GM12878 (cell line): ENCODE results near the gene DNAH17. TPM values are rescaled to one million over a fixed set of nuclear protein-coding genes. Genes with fewer than 3 reads are reported as not detected.

ENCODE experiments used
- ATAC-seq: fragments of 200-7000 bp; cut with Tn5 transposase; 3 replicates; pipeline ENCODE4 v1.9.1; 2020; ENCODE audit warnings: mild to moderate bottlenecking, moderate library complexity
- BruUV-seq: library from RNA; stranded (reverse); fragments of 400-500 nt; replicated peaks from 2 replicates; lab custom pipeline; 2021; lab: Mats Ljungman, UMichigan
- CTCF ChIA-PET: fragments of 300-600 bp; sonication (Branson Sonifier 250); formaldehyde crosslinking; extraction: SDS; loops from one replicate; lab custom pipeline; 2021; ENCODE audit warnings: inconsistent platforms; lab: Yijun Ruan, JAX
- POLR2A ChIA-PET: fragments of 350-600 bp; formaldehyde crosslinking; extraction: SDS; loops from one replicate; lab custom pipeline; 2021; ENCODE audit warnings: inconsistent platforms; lab: Charles Lee
- RAD21 ChIA-PET: fragments of 300-600 bp; sonication (Branson Sonifier 250); formaldehyde crosslinking; loops from one replicate; lab custom pipeline; 2023; ENCODE audit warnings: antibody characterized with exemption; ENCODE audit not compliant: unreplicated experiment; lab: Charles Lee
- SMC1A ChIA-PET: fragments of 300-600 bp; sonication (Branson Sonifier 250); formaldehyde crosslinking; loops from one replicate; lab custom pipeline; 2023; ENCODE audit not compliant: unreplicated experiment, uncharacterized antibody; lab: Charles Lee
- DNase-seq: peaks from one replicate; pipeline ENCODE4 v3.0.0-alpha.2; 2011; ENCODE audit warnings: low read depth, low spot score
- FAIRE-seq: peaks from 3 replicates; lab custom pipeline; 2011; peaks lifted over from hg19 to GRCh38; lab: Jason Lieb, UNC
- H2AFZ ChIP-seq: 2 replicates; pipeline ENCODE4 v1.6.0; 2011; ENCODE audit warnings: low read depth, low read length, control low read depth; ENCODE audit not compliant: control insufficient read depth
- H3K27ac ChIP-seq: 2 replicates; pipeline ENCODE4 v1.5.1; 2011; ENCODE audit warnings: control low read depth; ENCODE audit not compliant: control insufficient read depth, insufficient read depth
- H3K27me3 ChIP-seq, 2 experiments: replicated peaks in 1 of 2; 2 replicates each; pipeline versions ENCODE4 v1.6.0 to v1.6.1; 2011; ENCODE audit warnings: low read length in 1 of 2; ENCODE audit not compliant: control insufficient read depth in 2 of 2, insufficient read depth in 2 of 2
- H3K36me3 ChIP-seq, 2 experiments: 2 replicates each; pipeline ENCODE4 v1.5.1; 2011; ENCODE audit warnings: low read length in 1 of 2; ENCODE audit not compliant: control insufficient read depth in 2 of 2, insufficient read depth in 2 of 2
- H3K4me1 ChIP-seq: 2 replicates; pipeline ENCODE4 v1.6.1; 2011; ENCODE audit warnings: mild to moderate bottlenecking, low read length, moderate library complexity, mixed read lengths; ENCODE audit not compliant: control insufficient read depth, insufficient read depth
- H3K4me2 ChIP-seq: 2 replicates; pipeline ENCODE4 v1.6.0; 2011; ENCODE audit warnings: control low read depth; ENCODE audit not compliant: control insufficient read depth, insufficient read depth
- H3K4me3 ChIP-seq: fragments of 200-600 bp; sonication (generic); 2 replicates; pipeline ENCODE4 v1.5.1; 2016
- H3K79me2 ChIP-seq: 2 replicates; pipeline ENCODE4 v1.6.0; 2011; ENCODE audit warnings: low read length; ENCODE audit not compliant: control insufficient read depth, insufficient read depth
- H3K9ac ChIP-seq: 2 replicates; pipeline ENCODE4 v1.8.0; 2011; ENCODE audit warnings: low read length, control low read depth, mixed read lengths; ENCODE audit not compliant: control insufficient read depth, insufficient read depth
- H3K9me3 ChIP-seq: replicated peaks from 3 replicates; pipeline ENCODE4 v1.5.1; 2011; ENCODE audit warnings: mild to moderate bottlenecking, low read length; ENCODE audit not compliant: control insufficient read depth, insufficient read depth
- H4K20me1 ChIP-seq: 2 replicates; pipeline ENCODE4 v1.6.0; 2011; ENCODE audit not compliant: control insufficient read depth, insufficient read depth
- CBFB ChIP-seq: IDR thresholded peaks from 2 replicates; pipeline ENCODE4 v1.6.1; 2016; ENCODE audit warnings: antibody characterized with exemption, low read depth
- E2F8 ChIP-seq: fragments of 450-650 bp; IDR thresholded peaks from 2 replicates; pipeline ENCODE4 v1.6.1; 2018; ENCODE audit warnings: mild to moderate bottlenecking, low read depth, moderate library complexity; ENCODE audit not compliant: partially characterized antibody
- E4F1 ChIP-seq: fragments of 450-650 bp; IDR thresholded peaks from 2 replicates; pipeline ENCODE4 v1.6.1; 2018; ENCODE audit warnings: borderline replicate concordance, mild to moderate bottlenecking; ENCODE audit not compliant: partially characterized antibody
- EGR1 ChIP-seq, 2 experiments: IDR thresholded peaks; 1 replicate in 1 of 2; 2 replicates in 1 of 2; pipeline ENCODE4 v1.6.1; 2011 to 2012; ENCODE audit warnings: low read depth in 2 of 2, low read length in 2 of 2, borderline replicate concordance in 1 of 2, mild to moderate bottlenecking in 1 of 2, moderate library complexity in 1 of 2
- GABPA ChIP-seq: IDR thresholded peaks from 2 replicates; pipeline ENCODE4 v1.6.1; 2014; ENCODE audit warnings: antibody characterized with exemption, low read depth, mild to moderate bottlenecking, inconsistent platforms
- IKZF2 ChIP-seq, 2 experiments: fragments of 450-650 bp; IDR thresholded peaks; 2 replicates each; pipeline ENCODE4 v1.6.1; 2017; ENCODE audit warnings: mild to moderate bottlenecking in 2 of 2, moderate library complexity in 2 of 2
- NR2C2 ChIP-seq: IDR thresholded peaks from 2 replicates; pipeline ENCODE4 v1.6.1; 2011; ENCODE audit warnings: borderline replicate concordance, low read depth; ENCODE audit not compliant: control insufficient read depth, insufficient read length
- NR2F1 ChIP-seq: fragments of 450-650 bp; conservative IDR thresholded peaks from 2 replicates; pipeline ENCODE4 v1.6.1; 2017; ENCODE audit warnings: mild to moderate bottlenecking
- SP1 ChIP-seq: IDR thresholded peaks from one replicate; pipeline ENCODE4 v1.6.1; 2011; ENCODE audit warnings: low read depth, low read length
- SUZ12 ChIP-seq: fragments of 200-600 bp; sonication (generic); IDR thresholded peaks from one replicate; pipeline ENCODE4 v1.6.1; 2018; ENCODE audit warnings: antibody characterized with exemption, mild to moderate bottlenecking; ENCODE audit not compliant: unreplicated experiment
- TCF7 ChIP-seq: IDR thresholded peaks from 2 replicates; pipeline ENCODE4 v1.6.1; 2014; ENCODE audit warnings: antibody characterized with exemption, borderline replicate concordance
- ZZZ3 ChIP-seq: IDR thresholded peaks from 2 replicates; pipeline ENCODE4 v1.6.1; 2011; ENCODE audit warnings: low read depth; ENCODE audit not compliant: control insufficient read depth, insufficient read length
- WGBS: methylation state at CpG from one replicate; pipeline ENCODE4 v1.1.6; 2016; ENCODE audit warnings: low lambda C conversion rate; ENCODE audit not compliant: insufficient replicate concordance, insufficient coverage; ENCODE audit errors: missing lambda C conversion rate; 5-methylcytosine and 5-hydroxymethylcytosine counted together
- in situ Hi-C: fragments of 300-500 bp; cut with MboI; formaldehyde crosslinking; loops from 9 replicates; pipeline ENCODE4 v1.14.3; 2018; ENCODE audit warnings: mixed read lengths
- intact Hi-C: fragments of 100-400 bp; cut with micrococcal nuclease; formaldehyde crosslinking; loops from one replicate; pipeline ENCODE4 v1.14.2; 2022; ENCODE audit not compliant: unreplicated experiment
- polyA plus RNA-seq, 11 experiments: library from polyadenylated mRNA; depleted of rRNA in 4 of 11; unstranded in 6 of 11; stranded (reverse) in 5 of 11; fragments of >200 nt; fragmentation: Nextera tagmentation in 4 of 11; fragmentation: Illumina TruSeq in 1 of 11; extraction: Ambion mirVana in 4 of 11; extraction: Trizol in 1 of 11; gene quantifications; 1 replicate in 1 of 11; 2 replicates in 10 of 11; pipeline versions ENCODE4 v1.2.1 to v1.2.3, GENCODE V29; 2011 to 2016; ENCODE audit warnings: inconsistent platforms in 2 of 11, missing spikeins in 2 of 11, low read depth in 1 of 11
- total RNA-seq, 4 experiments: library from RNA; depleted of rRNA in 3 of 4; stranded (reverse); fragments of >200 nt in 3 of 4; fragmentation: Illumina TruSeq in 1 of 4; extraction: Trizol in 1 of 4; gene quantifications; 2 replicates each; pipeline versions ENCODE4 v1.2.1 to v1.2.3, GENCODE V29; 2013 to 2021
- TF ChIP-seq, protein P1 (sequence below), 3 experiments: IDR thresholded peaks in 2 of 3; conservative IDR thresholded peaks in 1 of 3; 2 replicates each; pipeline ENCODE4 v1.5.1; 2011; ENCODE audit warnings: low read depth in 3 of 3, low read length in 3 of 3, mild to moderate bottlenecking in 3 of 3, control low read depth in 2 of 3, moderate library complexity in 2 of 3, inconsistent platforms in 1 of 3, mixed read lengths in 1 of 3; ENCODE audit not compliant: control insufficient read depth in 2 of 3, insufficient read depth in 1 of 3; ENCODE audit errors: extremely low read depth in 1 of 3
- TF ChIP-seq, protein P2 (sequence below): fragments of 450-650 bp; IDR thresholded peaks from 2 replicates; pipeline ENCODE4 v1.6.1; 2017; ENCODE audit warnings: borderline replicate concordance

DNAH17 gene
- total and polyA plus RNA-seq, 10 of the 15 experiments (the other 5 are each of a cell fraction or from before 2014, with no cell fraction given): 0.16 to 2.9 (median 0.56) TPM

- WGBS: 56% methylated on average over 5 of the region's 5 CpGs
- no peak overlapping the region for H3K9ac ChIP-seq
- no peak overlapping the region for H3K27ac ChIP-seq
- H3K4me2 ChIP-seq: no peak overlapping the region
- no peaks in the 10 kb centered on the region; a peak in 1 of 4 replicates for H3K27me3 ChIP-seq
- ChIA-PET RAD21 (no interaction called here), CTCF (no interaction called here), POLR2A (no interaction called here), SMC1A (no interaction called here)
- no peaks in the 10 kb centered on the region for H4K20me1 ChIP-seq
- intact Hi-C loops: no loop called here
- no peaks in the 10 kb centered on the region; the same call in 2 of the 3 replicates for H3K9me3 ChIP-seq
- in situ Hi-C loops: no loop called here
- H2AFZ ChIP-seq: no peak overlapping the region
- DNase-seq (no peak), ATAC-seq (no peak), FAIRE-seq (no peak)
- no peaks in the 10 kb centered on the region; the same call in 1 of the 2 replicates for H3K4me1 ChIP-seq
- TF ChIP-seq GABPA: no peak
- no peak for TF ChIP-seq CBFB
- no peak for TF ChIP-seq NR2F1
- TF ChIP-seq IKZF2 (IDR thresholded peaks at IDR 0.05): no peak
- TF ChIP-seq SUZ12: no peak
- TF ChIP-seq, protein P1, sequence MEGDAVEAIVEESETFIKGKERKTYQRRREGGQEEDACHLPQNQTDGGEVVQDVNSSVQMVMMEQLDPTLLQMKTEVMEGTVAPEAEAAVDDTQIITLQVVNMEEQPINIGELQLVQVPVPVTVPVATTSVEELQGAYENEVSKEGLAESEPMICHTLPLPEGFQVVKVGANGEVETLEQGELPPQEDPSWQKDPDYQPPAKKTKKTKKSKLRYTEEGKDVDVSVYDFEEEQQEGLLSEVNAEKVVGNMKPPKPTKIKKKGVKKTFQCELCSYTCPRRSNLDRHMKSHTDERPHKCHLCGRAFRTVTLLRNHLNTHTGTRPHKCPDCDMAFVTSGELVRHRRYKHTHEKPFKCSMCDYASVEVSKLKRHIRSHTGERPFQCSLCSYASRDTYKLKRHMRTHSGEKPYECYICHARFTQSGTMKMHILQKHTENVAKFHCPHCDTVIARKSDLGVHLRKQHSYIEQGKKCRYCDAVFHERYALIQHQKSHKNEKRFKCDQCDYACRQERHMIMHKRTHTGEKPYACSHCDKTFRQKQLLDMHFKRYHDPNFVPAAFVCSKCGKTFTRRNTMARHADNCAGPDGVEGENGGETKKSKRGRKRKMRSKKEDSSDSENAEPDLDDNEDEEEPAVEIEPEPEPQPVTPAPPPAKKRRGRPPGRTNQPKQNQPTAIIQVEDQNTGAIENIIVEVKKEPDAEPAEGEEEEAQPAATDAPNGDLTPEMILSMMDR (IDR thresholded peaks at IDR 0.05 in 2 of 3, conservative IDR thresholded peaks at IDR 0.05 in 1 of 3; ENCODE audit: control insufficient read depth in 2 of 3, extremely low read depth in 1 of 3, insufficient read depth in 1 of 3, low read depth in 3 of 3, low read length in 3 of 3): no peak
- no peak for TF ChIP-seq SP1
- TF ChIP-seq E2F8: no peak
- TF ChIP-seq E4F1: no peak
- no peak for TF ChIP-seq ZZZ3
- no peak for TF ChIP-seq EGR1 (IDR thresholded peaks at IDR 0.05; ENCODE audit: borderline replicate concordance in 1 of 2, low read depth in 2 of 2, low read length in 2 of 2)
- TF ChIP-seq, protein P2, sequence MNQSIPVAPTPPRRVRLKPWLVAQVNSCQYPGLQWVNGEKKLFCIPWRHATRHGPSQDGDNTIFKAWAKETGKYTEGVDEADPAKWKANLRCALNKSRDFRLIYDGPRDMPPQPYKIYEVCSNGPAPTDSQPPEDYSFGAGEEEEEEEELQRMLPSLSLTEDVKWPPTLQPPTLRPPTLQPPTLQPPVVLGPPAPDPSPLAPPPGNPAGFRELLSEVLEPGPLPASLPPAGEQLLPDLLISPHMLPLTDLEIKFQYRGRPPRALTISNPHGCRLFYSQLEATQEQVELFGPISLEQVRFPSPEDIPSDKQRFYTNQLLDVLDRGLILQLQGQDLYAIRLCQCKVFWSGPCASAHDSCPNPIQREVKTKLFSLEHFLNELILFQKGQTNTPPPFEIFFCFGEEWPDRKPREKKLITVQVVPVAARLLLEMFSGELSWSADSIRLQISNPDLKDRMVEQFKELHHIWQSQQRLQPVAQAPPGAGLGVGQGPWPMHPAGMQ: no peak
- TF ChIP-seq TCF7: no peak
- TF ChIP-seq NR2C2: no peak
- no peak overlapping the region for H3K4me3 ChIP-seq
- no peaks in the 10 kb centered on the region for H3K36me3 ChIP-seq
- no TSS peak for BruUV-seq
- no peaks in the 10 kb centered on the region for H3K79me2 ChIP-seq
These were observed 42.9 kb upstream of the DNAH17 start for GRCh38 chr17:78620099-78620498.
